ENCODE results near the gene GRIN3A. TPM values are rescaled to one million over a fixed set of nuclear protein-coding genes. Genes with fewer than 3 reads are reported as not detected.

Gene GRIN3A
- total RNA-seq, 3 donors from 2014 or later (not counting 1 experiment from before 2014, with no cell fraction given): not detected

DNA sequence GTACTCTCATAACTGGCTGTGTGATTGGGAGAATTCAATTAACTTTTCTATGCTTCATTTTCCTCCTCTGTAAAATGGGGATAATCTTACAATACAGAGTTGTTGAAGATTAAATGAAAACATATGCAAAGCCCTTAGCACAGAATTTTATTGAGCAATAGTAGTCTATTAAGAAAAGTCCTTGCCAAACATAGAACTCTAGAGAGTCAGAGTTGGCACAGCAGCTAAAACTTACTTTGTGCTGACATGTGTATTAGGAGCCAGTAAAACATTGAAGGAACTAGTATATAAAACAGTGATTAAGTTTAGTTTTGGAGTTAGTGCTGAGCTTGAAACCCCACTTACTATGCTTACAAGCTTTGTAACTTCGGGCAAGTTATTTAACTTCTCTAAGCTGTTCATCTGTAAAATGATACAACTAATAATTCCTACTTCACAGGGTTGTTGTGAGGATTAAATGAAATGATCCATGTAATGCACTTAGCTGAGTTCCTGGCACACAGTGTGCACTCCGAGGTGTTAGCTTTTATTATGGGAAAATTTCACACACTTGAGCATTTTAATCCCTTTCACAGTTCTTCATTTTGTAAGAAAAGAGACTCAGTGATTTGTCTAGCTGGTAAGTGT, 20.0 kb upstream of the GRIN3A start:
- ATAC-seq (no peak), DNase-seq (no peak)
- Mint-ChIP-seq H3K9me3 (peaks cover 2 to 4% of the 10 kb centered on the region in 2 donors), H3K27me3 (ENCODE audit: low read depth in 2 of 2) (no peaks in the 10 kb centered on the region), H3K27ac (no peak overlapping the region), H3K4me1 (no peaks in the 10 kb centered on the region), H3K36me3 (no peaks in the 10 kb centered on the region), H3K4me3 (no peak overlapping the region)
- WGBS (ENCODE audit: insufficient coverage): 80% methylated on average over 1 of the region's 2 CpGs
- TF ChIP-seq, protein P1, sequence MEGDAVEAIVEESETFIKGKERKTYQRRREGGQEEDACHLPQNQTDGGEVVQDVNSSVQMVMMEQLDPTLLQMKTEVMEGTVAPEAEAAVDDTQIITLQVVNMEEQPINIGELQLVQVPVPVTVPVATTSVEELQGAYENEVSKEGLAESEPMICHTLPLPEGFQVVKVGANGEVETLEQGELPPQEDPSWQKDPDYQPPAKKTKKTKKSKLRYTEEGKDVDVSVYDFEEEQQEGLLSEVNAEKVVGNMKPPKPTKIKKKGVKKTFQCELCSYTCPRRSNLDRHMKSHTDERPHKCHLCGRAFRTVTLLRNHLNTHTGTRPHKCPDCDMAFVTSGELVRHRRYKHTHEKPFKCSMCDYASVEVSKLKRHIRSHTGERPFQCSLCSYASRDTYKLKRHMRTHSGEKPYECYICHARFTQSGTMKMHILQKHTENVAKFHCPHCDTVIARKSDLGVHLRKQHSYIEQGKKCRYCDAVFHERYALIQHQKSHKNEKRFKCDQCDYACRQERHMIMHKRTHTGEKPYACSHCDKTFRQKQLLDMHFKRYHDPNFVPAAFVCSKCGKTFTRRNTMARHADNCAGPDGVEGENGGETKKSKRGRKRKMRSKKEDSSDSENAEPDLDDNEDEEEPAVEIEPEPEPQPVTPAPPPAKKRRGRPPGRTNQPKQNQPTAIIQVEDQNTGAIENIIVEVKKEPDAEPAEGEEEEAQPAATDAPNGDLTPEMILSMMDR (IDR thresholded peaks at IDR 0.05): no peak
- intact Hi-C loops (cut with micrococcal nuclease): no loop called here
- peaks cover 3% of the 10 kb centered on the region for H3K9me3 ChIP-seq (ENCODE audit: control insufficient read depth, insufficient read depth, low read length)
- no peaks in the 10 kb centered on the region for H3K27me3 ChIP-seq (ENCODE audit: control insufficient read depth, insufficient read depth, low read length)
- H3K4me3 ChIP-seq (ENCODE audit: low read length): no peak overlapping the region
- H3K27ac ChIP-seq (ENCODE audit: low read length): no peak overlapping the region
- no peaks in the 10 kb centered on the region for H3K36me3 ChIP-seq (ENCODE audit: control insufficient read depth, insufficient read depth, low read length)
- no peaks in the 10 kb centered on the region for H3K4me1 ChIP-seq (ENCODE audit: control insufficient read depth, insufficient read depth, low read length)

DNA sequence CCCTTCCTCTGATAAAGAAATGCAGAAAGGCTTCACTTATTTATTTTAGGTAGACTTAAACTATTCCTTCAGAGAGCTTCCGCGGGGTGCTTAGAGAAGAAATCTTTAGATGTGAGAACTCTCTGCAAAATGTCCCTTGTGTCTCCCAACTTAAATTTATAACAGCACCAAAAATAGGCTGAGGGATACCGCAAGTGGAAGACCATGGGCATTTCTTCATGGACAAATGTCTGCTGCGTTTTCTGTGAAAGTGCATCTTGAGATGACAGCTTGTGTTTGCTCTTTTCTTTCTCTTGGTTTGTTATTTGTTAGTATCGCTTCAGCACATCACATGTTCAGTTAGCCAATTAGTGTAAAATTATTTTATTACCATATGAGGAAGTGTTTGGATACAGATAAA, 15.3 kb upstream of the GRIN3A start:
- no peaks in the 10 kb centered on the region for H3K27me3 ChIP-seq (ENCODE audit: control insufficient read depth, insufficient read depth, low read length)
- peaks cover 3% of the 10 kb centered on the region for H3K9me3 ChIP-seq (ENCODE audit: control insufficient read depth, insufficient read depth, low read length)
- TF ChIP-seq, protein P1 (IDR thresholded peaks at IDR 0.05): no peak
- H3K4me3 Mint-ChIP-seq: no peak overlapping the region
- no peak overlapping the region for H3K4me3 ChIP-seq (ENCODE audit: low read length)
- H3K36me3 Mint-ChIP-seq: no peaks in the 10 kb centered on the region
- no peaks in the 10 kb centered on the region for H3K36me3 ChIP-seq (ENCODE audit: control insufficient read depth, insufficient read depth, low read length)
- H3K27ac ChIP-seq (ENCODE audit: low read length): no peak overlapping the region
- H3K27me3 Mint-ChIP-seq (ENCODE audit: low read depth in 2 of 2): no peaks in the 10 kb centered on the region
- no peak overlapping the region for H3K27ac Mint-ChIP-seq
- ATAC-seq: no peak
- no peaks in the 10 kb centered on the region for H3K4me1 ChIP-seq (ENCODE audit: control insufficient read depth, insufficient read depth, low read length)
- intact Hi-C loops (cut with micrococcal nuclease): no loop called here
- DNase-seq: no peak
- peaks cover 0 to 6% of the 10 kb centered on the region in 2 donors for H3K9me3 Mint-ChIP-seq
- H3K4me1 Mint-ChIP-seq: no peaks in the 10 kb centered on the region
- WGBS (ENCODE audit: insufficient coverage): 95% methylated on average over 4 of the region's 5 CpGs

DNA sequence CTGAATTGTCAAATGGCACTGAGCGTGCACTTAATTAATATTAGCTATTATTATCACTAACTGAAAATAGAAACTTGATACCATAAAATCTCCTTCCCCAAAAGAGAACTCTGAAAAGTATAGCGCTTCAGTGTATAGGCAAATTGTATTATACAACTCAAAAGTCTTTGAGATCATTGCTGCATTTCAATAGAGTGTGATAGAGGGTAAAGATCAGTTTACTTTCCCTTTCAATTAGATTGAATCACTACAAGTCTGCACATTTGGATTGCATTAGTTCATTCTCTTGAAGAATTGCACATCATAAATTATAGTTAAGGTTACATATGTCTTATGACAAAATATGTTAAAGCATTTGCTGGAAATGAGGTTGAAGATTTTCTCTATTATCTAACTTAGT, 13.4 kb upstream of the GRIN3A start:
- Mint-ChIP-seq H3K27ac (no peak overlapping the region), H3K36me3 (no peaks in the 10 kb centered on the region), H3K4me3 (no peak overlapping the region), H3K27me3 (ENCODE audit: low read depth in 2 of 2) (no peaks in the 10 kb centered on the region), H3K9me3 (peaks cover 3 to 6% of the 10 kb centered on the region in 2 donors), H3K4me1 (no peaks in the 10 kb centered on the region)
- ATAC-seq: no peak
- DNase-seq: no peak
- Histone ChIP-seq H3K4me3 (ENCODE audit: low read length) (no peak overlapping the region), H3K4me1 (ENCODE audit: control insufficient read depth, insufficient read depth, low read length) (no peaks in the 10 kb centered on the region), H3K9me3 (ENCODE audit: control insufficient read depth, insufficient read depth, low read length) (peaks cover 3% of the 10 kb centered on the region), H3K27me3 (ENCODE audit: control insufficient read depth, insufficient read depth, low read length) (no peaks in the 10 kb centered on the region), H3K36me3 (ENCODE audit: control insufficient read depth, insufficient read depth, low read length) (no peaks in the 10 kb centered on the region), H3K27ac (ENCODE audit: low read length) (no peak overlapping the region)
- TF ChIP-seq, protein P1 (IDR thresholded peaks at IDR 0.05): no peak
- intact Hi-C loops (cut with micrococcal nuclease): no loop called here
- 100% methylated on average over 1 of the region's 2 CpGs for WGBS (ENCODE audit: insufficient coverage)

DNA sequence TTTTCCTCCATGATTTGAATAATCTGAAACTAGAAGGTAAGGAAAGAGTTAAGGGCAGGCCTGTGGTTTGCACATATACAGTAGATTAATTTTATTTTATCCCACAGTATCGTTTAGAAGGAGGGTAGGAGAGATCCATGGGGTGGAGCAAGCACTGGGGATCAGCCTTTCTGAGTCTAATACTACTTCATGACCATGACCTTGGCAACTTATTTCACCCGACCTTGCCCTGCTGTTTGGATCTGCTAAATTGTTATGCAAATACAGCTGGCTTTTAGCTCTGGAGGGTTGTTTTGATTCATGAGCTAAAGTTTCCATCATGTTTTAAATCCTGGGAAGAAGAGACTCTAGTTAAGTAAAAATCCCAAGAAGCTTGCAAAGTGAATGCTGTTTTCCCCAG, 864 bp upstream of the GRIN3A start:
- no peak overlapping the region for H3K27ac ChIP-seq (ENCODE audit: low read length)
- intact Hi-C loops (cut with micrococcal nuclease): no loop called here
- Mint-ChIP-seq H3K27ac (no peak overlapping the region), H3K36me3 (peaks cover 16% of the 10 kb centered on the region), H3K9me3 (peaks cover 5 to 7% of the 10 kb centered on the region in 2 donors), H3K27me3 (ENCODE audit: low read depth in 2 of 2) (peaks cover 26 to 27% of the 10 kb centered on the region in 2 donors), H3K4me1 (no peaks in the 10 kb centered on the region), H3K4me3 (no peak overlapping the region)
- no peaks in the 10 kb centered on the region for H3K36me3 ChIP-seq (ENCODE audit: control insufficient read depth, insufficient read depth, low read length)
- H3K27me3 ChIP-seq (ENCODE audit: control insufficient read depth, insufficient read depth, low read length): peaks cover 15% of the 10 kb centered on the region
- no peaks in the 10 kb centered on the region for H3K9me3 ChIP-seq (ENCODE audit: control insufficient read depth, insufficient read depth, low read length)
- TF ChIP-seq, protein P1 (IDR thresholded peaks at IDR 0.05): no peak
- 29% methylated on average over 1 of the region's 2 CpGs for WGBS (ENCODE audit: insufficient coverage)
- DNase-seq (no peak), ATAC-seq (no peak)
- H3K4me1 ChIP-seq (ENCODE audit: control insufficient read depth, insufficient read depth, low read length): no peaks in the 10 kb centered on the region
- H3K4me3 ChIP-seq (ENCODE audit: low read length): no peak overlapping the region
